Colonic mucosa (tissue), 4 donors: ENCODE data around the gene RAMACL. TPM values are rescaled to one million over a fixed set of nuclear protein-coding genes. Genes with fewer than 3 reads are reported as not detected.

ENCODE experiments used
- DNase-seq: peaks from one replicate; pipeline ENCODE4 v3.0.0-alpha.2; 2020
- H3K27ac ChIP-seq: fragments of 200-600 bp; one replicate; pipeline ENCODE4 v1.8.0; 2021
- H3K27me3 ChIP-seq: fragments of 200-600 bp; one replicate; pipeline ENCODE4 v1.8.0; 2021
- H3K36me3 ChIP-seq: fragments of 200-600 bp; one replicate; pipeline ENCODE4 v1.8.0; 2021
- H3K4me1 ChIP-seq: fragments of 200-600 bp; one replicate; pipeline ENCODE4 v1.8.0; 2021; ENCODE audit warnings: mild to moderate bottlenecking
- H3K4me3 ChIP-seq: fragments of 200-600 bp; one replicate; pipeline ENCODE4 v1.8.0; 2021
- H3K9ac ChIP-seq, 2 donors: one replicate each; pipeline ENCODE4 v1.7.0; 2013; ENCODE audit warnings: control low read depth in 2 of 2, low read depth in 2 of 2, low read length in 2 of 2
- H3K9me3 ChIP-seq: fragments of 200-600 bp; one replicate; pipeline ENCODE4 v1.8.0; 2021
- intact Hi-C: fragments of 100-400 bp; cut with DNase I; formaldehyde crosslinking; loops from one replicate; pipeline ENCODE4 v1.14.1; 2022
- total RNA-seq, 2 donors: library from RNA; stranded (reverse); fragmentation: NEBNext Ultra II Directional in 1 of 2; extraction: Animal tissue kit (Norgen Biotek cat#: 25700) in 1 of 2; gene quantifications; one replicate each; pipeline ENCODE4 v1.2.1, GENCODE V29; 2021
- TF ChIP-seq, protein P1 (sequence below): fragments of 200-600 bp; IDR thresholded peaks from one replicate; pipeline ENCODE4 v1.8.0; 2022; ENCODE audit warnings: antibody characterized with exemption, mild to moderate bottlenecking
- donor health status: healthy.
- donor health status: DM: no; HTN: no; CAD: no.
- donor health status: DM: no; HTN: no; CAD: no.

RAMACL gene
- total RNA-seq, 2 donors from 2014 or later: 0.48 to 0.54 TPM

DNA sequence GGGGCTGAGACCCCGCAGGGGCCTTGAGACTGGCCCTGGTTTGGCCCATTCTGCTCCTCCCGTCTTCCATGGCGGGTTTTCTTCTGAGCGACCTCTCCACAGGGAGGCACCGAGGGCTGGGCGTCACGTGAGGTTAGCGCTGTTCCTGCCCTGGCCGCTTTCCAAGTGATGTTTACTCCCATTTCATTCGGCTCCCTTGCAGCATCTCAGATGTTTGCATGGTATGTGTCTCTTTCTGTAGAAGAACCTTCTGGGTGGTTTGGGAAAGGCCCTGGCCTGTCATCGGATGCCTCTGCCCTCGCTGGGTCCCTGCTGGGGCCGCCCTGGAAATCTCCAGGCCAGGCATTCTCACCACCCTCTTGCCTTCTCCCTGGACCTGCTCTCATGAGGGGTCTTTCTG, 17.3 kb downstream of the RAMACL start:
- Histone ChIP-seq H3K27ac (no peak overlapping the region), H3K9me3 (no peaks in the 10 kb centered on the region), H3K27me3 (no peaks in the 10 kb centered on the region), H3K9ac (no peak overlapping the region), H3K36me3 (no peaks in the 10 kb centered on the region), H3K4me1 (no peaks in the 10 kb centered on the region), H3K4me3 (no peak overlapping the region)
- TF ChIP-seq, protein P1, sequence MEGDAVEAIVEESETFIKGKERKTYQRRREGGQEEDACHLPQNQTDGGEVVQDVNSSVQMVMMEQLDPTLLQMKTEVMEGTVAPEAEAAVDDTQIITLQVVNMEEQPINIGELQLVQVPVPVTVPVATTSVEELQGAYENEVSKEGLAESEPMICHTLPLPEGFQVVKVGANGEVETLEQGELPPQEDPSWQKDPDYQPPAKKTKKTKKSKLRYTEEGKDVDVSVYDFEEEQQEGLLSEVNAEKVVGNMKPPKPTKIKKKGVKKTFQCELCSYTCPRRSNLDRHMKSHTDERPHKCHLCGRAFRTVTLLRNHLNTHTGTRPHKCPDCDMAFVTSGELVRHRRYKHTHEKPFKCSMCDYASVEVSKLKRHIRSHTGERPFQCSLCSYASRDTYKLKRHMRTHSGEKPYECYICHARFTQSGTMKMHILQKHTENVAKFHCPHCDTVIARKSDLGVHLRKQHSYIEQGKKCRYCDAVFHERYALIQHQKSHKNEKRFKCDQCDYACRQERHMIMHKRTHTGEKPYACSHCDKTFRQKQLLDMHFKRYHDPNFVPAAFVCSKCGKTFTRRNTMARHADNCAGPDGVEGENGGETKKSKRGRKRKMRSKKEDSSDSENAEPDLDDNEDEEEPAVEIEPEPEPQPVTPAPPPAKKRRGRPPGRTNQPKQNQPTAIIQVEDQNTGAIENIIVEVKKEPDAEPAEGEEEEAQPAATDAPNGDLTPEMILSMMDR: no peak
- DNase-seq: no peak
- intact Hi-C loops: no loop called here

- no peaks in the 10 kb centered on the region for H3K27me3 ChIP-seq
- no peak overlapping the region for H3K9ac ChIP-seq
Measured at GRCh38 chr6:166567813-166568212, 18.7 kb downstream of the RAMACL start.

DNA sequence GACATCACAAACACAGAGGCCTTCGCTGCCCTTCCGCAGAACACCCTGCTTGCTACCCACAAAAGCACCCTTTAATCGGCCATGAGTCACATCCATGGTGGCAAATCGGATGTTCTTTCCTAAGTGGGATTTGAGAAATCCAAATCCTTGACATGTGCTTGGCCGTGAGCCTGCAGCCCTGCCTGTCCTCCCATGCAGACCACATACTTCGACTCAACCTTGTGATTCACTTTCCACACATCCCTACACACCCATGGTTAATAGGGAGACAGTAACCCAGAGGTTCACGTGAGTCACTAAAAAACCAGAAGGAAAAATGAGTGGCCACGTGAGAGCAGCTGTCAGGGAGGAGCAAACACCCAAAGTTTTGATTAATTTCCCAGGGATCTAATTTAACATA, 19.4 kb downstream of the RAMACL start:
- H3K4me1 ChIP-seq: no peaks in the 10 kb centered on the region
- intact Hi-C loops: no loop called here
- no peak overlapping the region for H3K4me3 ChIP-seq
- no peak for DNase-seq
- no peak overlapping the region for H3K27ac ChIP-seq
- H3K27me3 ChIP-seq: no peaks in the 10 kb centered on the region
- no peak overlapping the region for H3K9ac ChIP-seq
- TF ChIP-seq, protein P1: no peak
- no peaks in the 10 kb centered on the region for H3K9me3 ChIP-seq
- H3K36me3 ChIP-seq: no peaks in the 10 kb centered on the region

More at GRCh38 chr6:166567813-166568212, 18.7 kb downstream of the RAMACL start:
- TF ChIP-seq, protein P1: no peak
- H3K4me3 ChIP-seq: no peak overlapping the region
- intact Hi-C loops: no loop called here
- no peaks in the 10 kb centered on the region for H3K4me1 ChIP-seq
- H3K27ac ChIP-seq: no peak overlapping the region
- no peaks in the 10 kb centered on the region for H3K9me3 ChIP-seq
- DNase-seq: no peak
- no peaks in the 10 kb centered on the region for H3K36me3 ChIP-seq

DNA sequence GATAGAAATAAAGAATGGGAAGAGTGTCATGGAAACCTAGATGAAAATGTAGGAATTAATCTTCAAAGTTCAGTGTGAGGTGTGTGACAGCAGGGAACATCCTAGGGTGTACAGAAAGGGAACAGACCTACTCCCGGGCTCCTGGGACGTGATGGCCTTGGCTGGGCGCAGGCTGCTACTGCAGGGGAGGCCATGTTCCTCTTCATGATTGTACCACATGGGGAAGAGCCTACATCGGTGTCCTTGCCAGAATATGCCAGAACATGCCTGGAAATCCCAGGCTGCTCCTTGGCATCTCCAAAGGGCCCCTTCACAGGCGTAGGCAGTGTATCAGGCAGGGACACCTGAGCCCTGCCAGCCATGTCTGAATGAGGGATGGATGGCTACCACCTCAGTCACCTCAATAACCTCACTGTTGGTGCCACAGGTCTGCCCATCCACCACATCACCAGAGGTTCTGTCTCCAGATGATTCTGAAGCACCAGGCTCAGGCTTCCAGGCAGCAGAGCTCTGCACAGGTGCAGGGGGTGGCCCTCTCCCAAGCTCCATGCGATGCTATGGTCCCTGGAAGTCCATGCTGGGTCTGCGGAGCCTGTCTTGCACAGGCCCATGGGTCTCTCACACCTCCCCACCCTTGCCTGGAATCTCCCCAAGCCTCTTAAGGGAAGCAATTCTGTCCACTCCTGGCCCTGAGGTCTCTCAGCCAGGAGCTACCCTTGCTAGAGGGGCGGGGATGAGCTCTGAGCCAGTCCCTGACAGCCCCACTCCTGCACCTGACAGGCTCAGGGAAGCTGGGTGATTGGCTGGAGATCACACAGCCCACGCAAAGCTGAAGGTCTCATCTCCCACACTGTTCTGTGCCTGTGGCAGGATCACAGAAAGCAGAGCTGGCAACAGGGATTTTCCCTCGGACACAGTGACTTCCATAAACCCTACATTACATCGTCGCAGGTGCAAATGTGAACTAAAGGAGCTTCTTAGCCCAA, 20.2 kb downstream of the RAMACL start:
- TF ChIP-seq, protein P1: no peak
- intact Hi-C loops: no loop called here
- Histone ChIP-seq H3K36me3 (no peaks in the 10 kb centered on the region), H3K4me1 (no peaks in the 10 kb centered on the region), H3K9me3 (no peaks in the 10 kb centered on the region), H3K27ac (no peak overlapping the region), H3K9ac (no peak overlapping the region), H3K27me3 (no peaks in the 10 kb centered on the region), H3K4me3 (no peak overlapping the region)
- no peak for DNase-seq

- DNase-seq: no peak
- no peak overlapping the region for H3K27ac ChIP-seq
- no peaks in the 10 kb centered on the region for H3K9me3 ChIP-seq
- no peak overlapping the region for H3K4me3 ChIP-seq
- no peaks in the 10 kb centered on the region for H3K36me3 ChIP-seq
- intact Hi-C loops: no loop called here
- H3K9ac ChIP-seq: peak overlapping the region in 1 of 2 donors; percentile 24
- TF ChIP-seq, protein P1: no peak
- no peaks in the 10 kb centered on the region for H3K27me3 ChIP-seq
- no peaks in the 10 kb centered on the region for H3K4me1 ChIP-seq
Measured at GRCh38 chr6:166565084-166565967, 21.2 kb downstream of the RAMACL start.
